ENCODE data around the gene WDR45B. TPM values are rescaled to one million over a fixed set of nuclear protein-coding genes. Genes with fewer than 3 reads are reported as not detected.
"Not testable (repeated sequence)": the region's sequence is repeated elsewhere in the genome, so short reads cannot be mapped to it uniquely, and the experiment has no call there.

The WDR45B gene
- total RNA-seq, 2 experiments from 2014 or later, result 42.8 to 43.0 TPM

GRCh38 chr17:82588266-82589175 lies 59.7 kb downstream of the WDR45B start:
- Mint-ChIP-seq H3K4me3 (no peak overlapping the region), H3K27me3 (no peaks in the 10 kb centered on the region), H3K4me1 (ENCODE audit: low read depth) (peaks cover 24% of the 10 kb centered on the region), H3K36me3 (peaks cover 25% of the 10 kb centered on the region), H3K27ac (no peak overlapping the region), H3K9me3 (no peaks in the 10 kb centered on the region)
- ChIA-PET POLR2A (interaction anchor here (0.6 kb wide), 1 partner anchor 53 kb away, joined by 3 read pairs; no protein-coding TSS in a partner anchor), CTCF (no interaction called here)
- intact Hi-C loops (cut with micrococcal nuclease), result no loop called here
- DNase-seq, result no peak

DNA sequence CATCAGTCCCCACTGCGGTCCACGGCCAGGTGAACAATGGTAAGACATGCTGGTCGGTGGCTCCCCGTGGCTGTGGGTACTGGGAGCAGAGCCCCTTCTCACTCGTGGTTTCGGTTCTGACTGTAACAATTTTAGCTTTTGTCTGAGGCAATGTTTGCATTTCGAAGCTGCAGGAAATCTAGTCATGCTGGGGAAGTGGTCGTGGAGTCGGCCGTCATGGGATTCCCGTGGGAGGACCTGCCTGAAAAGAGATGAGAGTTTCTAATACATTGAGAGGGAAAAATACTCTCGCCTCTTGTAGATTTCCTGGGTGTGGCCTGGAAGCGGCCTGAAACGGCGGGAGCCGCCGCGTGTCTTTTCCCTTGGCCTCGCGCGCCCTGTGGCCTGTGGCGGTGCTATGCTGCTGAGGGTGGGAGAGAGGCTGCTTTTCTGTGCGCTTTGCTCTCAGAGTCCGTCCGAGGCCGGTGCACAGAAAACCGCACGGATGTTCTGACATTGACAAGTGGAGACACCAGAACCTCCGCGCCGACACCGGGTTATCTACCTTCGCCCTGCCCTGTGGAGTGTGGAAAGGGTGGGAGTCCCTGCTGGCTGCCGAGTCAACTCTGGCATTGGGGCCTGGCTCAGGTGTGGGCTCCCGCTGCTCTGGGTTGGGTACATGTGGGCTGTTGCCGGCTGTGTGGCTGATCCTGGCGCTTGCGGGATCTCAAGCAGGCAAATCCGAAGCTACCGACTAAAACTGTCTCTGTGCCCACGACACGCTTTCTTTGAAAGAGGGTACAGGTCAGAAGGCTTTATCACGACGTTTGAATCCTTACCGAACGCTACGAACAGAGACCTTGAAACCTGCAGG lies 60.8 kb downstream of the WDR45B start:
- H3K27me3 Mint-ChIP-seq, result no peaks in the 10 kb centered on the region
- no peak overlapping the region for H3K4me3 Mint-ChIP-seq
- intact Hi-C loops (cut with micrococcal nuclease), result no loop called here
- DNase-seq, result no peak
- peaks cover 25% of the 10 kb centered on the region for H3K36me3 Mint-ChIP-seq
- no peaks in the 10 kb centered on the region for H3K9me3 Mint-ChIP-seq
- peak overlapping the region; percentile 38 for H3K27ac Mint-ChIP-seq
- POLR2A ChIA-PET, result no interaction called here
- CTCF ChIA-PET, result no interaction called here
- H3K4me1 Mint-ChIP-seq (ENCODE audit: low read depth), result peaks cover 16% of the 10 kb centered on the region

- CTCF ChIA-PET, result no interaction called here
- peaks cover 25% of the 10 kb centered on the region for H3K36me3 Mint-ChIP-seq
- no peaks in the 10 kb centered on the region for H3K27me3 Mint-ChIP-seq
- POLR2A ChIA-PET, result no interaction called here
- intact Hi-C loops (cut with micrococcal nuclease), result no loop called here
- H3K4me3 Mint-ChIP-seq, result no peak overlapping the region
- no peak for DNase-seq
- peak overlapping the region; percentile 38 for H3K27ac Mint-ChIP-seq
- no peaks in the 10 kb centered on the region for H3K9me3 Mint-ChIP-seq
- peaks cover 10% of the 10 kb centered on the region for H3K4me1 Mint-ChIP-seq (ENCODE audit: low read depth)
Observed at GRCh38 chr17:82586576-82587233, 61.5 kb downstream of the WDR45B start.

- H3K9me3 Mint-ChIP-seq; CTCF ChIA-PET; H3K4me1 Mint-ChIP-seq (ENCODE audit: low read depth); H3K27me3 Mint-ChIP-seq; H3K4me3 Mint-ChIP-seq; POLR2A ChIA-PET; DNase-seq; intact Hi-C loops (cut with micrococcal nuclease): not testable (repeated sequence)
- Mint-ChIP-seq H3K27ac (peak overlapping the region; percentile 61), H3K36me3 (peaks cover 25% of the 10 kb centered on the region)
Observed at GRCh38 chr17:82585935-82586575, 62.2 kb downstream of the WDR45B start.

DNA sequence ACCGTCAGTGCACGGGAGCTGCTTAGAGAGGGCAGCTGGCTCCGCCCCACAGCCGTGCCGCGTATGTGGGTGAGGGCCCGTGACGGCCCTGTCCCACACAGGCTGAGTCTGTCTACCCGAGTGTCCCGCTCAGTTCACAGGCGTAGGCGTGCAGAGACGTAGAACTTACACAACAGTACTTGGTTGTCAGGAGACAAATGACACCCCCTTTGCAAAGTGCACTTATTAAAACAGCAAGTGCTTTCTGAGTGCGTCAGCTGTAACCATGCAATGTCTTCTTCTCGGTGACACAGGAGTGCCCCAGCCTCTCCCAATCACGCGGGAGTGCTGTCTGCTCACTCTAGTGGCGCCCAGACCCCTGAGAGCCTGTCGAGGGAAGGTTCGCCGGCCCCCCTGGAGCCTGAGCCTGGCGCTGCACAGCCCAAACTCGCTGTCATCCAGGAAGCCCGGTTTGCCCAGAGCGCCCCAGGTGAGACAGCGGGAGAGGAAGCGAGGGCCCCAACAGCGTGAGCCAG lies 64.5 kb downstream of the WDR45B start:
- intact Hi-C loops (cut with micrococcal nuclease), result no loop called here
- Mint-ChIP-seq H3K27me3 (no peaks in the 10 kb centered on the region), H3K27ac (peak overlapping the region; percentile 65), H3K36me3 (peaks cover 25% of the 10 kb centered on the region), H3K9me3 (no peaks in the 10 kb centered on the region), H3K4me3 (peak overlapping the region; percentile 8), H3K4me1 (ENCODE audit: low read depth) (peaks cover 8% of the 10 kb centered on the region)
- DNase-seq, result peak; percentile 69
- CTCF ChIA-PET, result no interaction called here
- POLR2A ChIA-PET, result no interaction called here

- CTCF ChIA-PET, result no interaction called here
- peaks cover 8% of the 10 kb centered on the region for H3K4me1 Mint-ChIP-seq (ENCODE audit: low read depth)
- no peak overlapping the region for H3K4me3 Mint-ChIP-seq
- H3K27ac Mint-ChIP-seq, result no peak overlapping the region
- no peaks in the 10 kb centered on the region for H3K27me3 Mint-ChIP-seq
- DNase-seq, result no peak
- intact Hi-C loops (cut with micrococcal nuclease), result no loop called here
- H3K9me3 Mint-ChIP-seq, result no peaks in the 10 kb centered on the region
- H3K36me3 Mint-ChIP-seq, result peaks cover 20% of the 10 kb centered on the region
- POLR2A ChIA-PET, result no interaction called here
Observed at GRCh38 chr17:82582709-82583108, 65.5 kb downstream of the WDR45B start.

GRCh38 chr17:82582213-82582612 lies 66.0 kb downstream of the WDR45B start:
- Mint-ChIP-seq H3K4me3 (no peak overlapping the region), H3K27me3 (no peaks in the 10 kb centered on the region), H3K36me3 (peaks cover 16% of the 10 kb centered on the region), H3K27ac (no peak overlapping the region), H3K4me1 (ENCODE audit: low read depth) (peaks cover 7% of the 10 kb centered on the region), H3K9me3 (no peaks in the 10 kb centered on the region)
- ChIA-PET POLR2A (no interaction called here), CTCF (no interaction called here)
- DNase-seq, result no peak
- intact Hi-C loops (cut with micrococcal nuclease), result no loop called here

GRCh38 chr17:82579969-82580368 lies 68.3 kb downstream of the WDR45B start:
- POLR2A ChIA-PET, CTCF ChIA-PET: not testable (repeated sequence)

GRCh38 chr17:82577300-82577699 lies 70.9 kb downstream of the WDR45B start:
- no peak overlapping the region for H3K27ac Mint-ChIP-seq
- ChIA-PET CTCF (no interaction called here), POLR2A (no interaction called here)
- H3K36me3 Mint-ChIP-seq, result peaks cover 12% of the 10 kb centered on the region
- H3K9me3 Mint-ChIP-seq, result no peaks in the 10 kb centered on the region
- intact Hi-C loops (cut with micrococcal nuclease), result no loop called here
- no peak for DNase-seq
- no peaks in the 10 kb centered on the region for H3K4me1 Mint-ChIP-seq (ENCODE audit: low read depth)
- no peak overlapping the region for H3K4me3 Mint-ChIP-seq
- H3K27me3 Mint-ChIP-seq, result no peaks in the 10 kb centered on the region

More at GRCh38 chr17:82579969-82580368, 68.3 kb downstream of the WDR45B start:
- peak overlapping the region; percentile 33 for H3K27ac Mint-ChIP-seq
- H3K4me3 Mint-ChIP-seq; DNase-seq; H3K9me3 Mint-ChIP-seq; H3K4me1 Mint-ChIP-seq (ENCODE audit: low read depth); intact Hi-C loops (cut with micrococcal nuclease); H3K36me3 Mint-ChIP-seq; H3K27me3 Mint-ChIP-seq: not testable (repeated sequence)

DNA sequence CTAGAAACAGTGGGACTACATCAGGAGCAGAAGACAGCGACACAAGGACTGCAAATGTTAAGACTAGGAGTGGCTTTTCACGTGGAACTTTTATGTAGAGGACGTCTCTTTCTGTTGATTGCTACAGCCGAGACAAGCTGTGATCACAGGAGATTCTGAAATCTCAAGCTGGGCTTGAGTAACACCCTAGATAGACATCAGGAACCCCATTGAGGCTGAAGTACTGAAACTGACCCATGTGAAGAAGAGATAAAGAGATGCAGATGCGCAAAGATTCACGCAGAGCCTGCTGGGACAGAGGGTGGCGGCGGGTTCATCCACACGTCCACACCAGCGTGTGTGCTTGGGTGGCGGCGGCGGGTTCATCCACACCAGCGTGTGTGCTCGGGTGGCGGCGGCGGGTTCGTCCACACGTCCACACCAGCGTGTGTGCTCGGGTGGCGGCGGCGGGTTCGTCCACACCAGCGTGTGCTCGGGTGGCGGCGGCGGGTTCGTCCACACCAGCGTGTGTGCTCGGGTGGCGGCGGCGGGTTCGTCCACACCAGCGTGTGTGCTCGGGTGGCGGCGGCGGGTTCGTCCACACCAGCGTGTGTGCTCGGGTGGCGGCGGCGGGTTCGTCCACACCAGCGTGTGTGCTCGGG lies 72.5 kb downstream of the WDR45B start:
- intact Hi-C loops (cut with micrococcal nuclease), result not testable (repeated sequence)

GRCh38 chr17:82574041-82574440 lies 74.2 kb downstream of the WDR45B start:
- Mint-ChIP-seq H3K4me3 (no peak overlapping the region), H3K27me3 (no peaks in the 10 kb centered on the region), H3K9me3 (no peaks in the 10 kb centered on the region), H3K36me3 (peaks cover 20% of the 10 kb centered on the region), H3K27ac (no peak overlapping the region), H3K4me1 (ENCODE audit: low read depth) (no peaks in the 10 kb centered on the region)
- intact Hi-C loops (cut with micrococcal nuclease), result no loop called here
- POLR2A ChIA-PET, result no interaction called here
- CTCF ChIA-PET, result interaction anchor here (0.7 kb wide), 1 partner anchor 93 kb away, joined by 3 read pairs; no protein-coding TSS in a partner anchor
- DNase-seq, result no peak

More for the DNA sequence above, 72.5 kb downstream of the WDR45B start:
- H3K4me3 Mint-ChIP-seq; H3K4me1 Mint-ChIP-seq (ENCODE audit: low read depth); POLR2A ChIA-PET; CTCF ChIA-PET; H3K9me3 Mint-ChIP-seq; H3K27me3 Mint-ChIP-seq; DNase-seq; H3K27ac Mint-ChIP-seq: not testable (repeated sequence)
- H3K36me3 Mint-ChIP-seq, result peaks cover 17% of the 10 kb centered on the region

All from activated CD4-positive, alpha-beta memory T cell treated with anti-CD3 and anti-CD28 coated beads for 36 hours (primary cell).